Prostate gland (tissue), 1 donor: ENCODE results near the gene DCUN1D2.

Experiments
- POLR2A ChIP-seq: fragments of 450-650 bp; IDR thresholded peaks from one replicate; pipeline ENCODE4 v1.6.1; 2016; ENCODE audit warnings: antibody characterized with exemption, mild to moderate bottlenecking
- POLR2AphosphoS5 ChIP-seq: sonication (generic); formaldehyde crosslinking; IDR thresholded peaks from one replicate; pipeline ENCODE4 v1.6.1; 2017; ENCODE audit warnings: antibody characterized with exemption

DNA sequence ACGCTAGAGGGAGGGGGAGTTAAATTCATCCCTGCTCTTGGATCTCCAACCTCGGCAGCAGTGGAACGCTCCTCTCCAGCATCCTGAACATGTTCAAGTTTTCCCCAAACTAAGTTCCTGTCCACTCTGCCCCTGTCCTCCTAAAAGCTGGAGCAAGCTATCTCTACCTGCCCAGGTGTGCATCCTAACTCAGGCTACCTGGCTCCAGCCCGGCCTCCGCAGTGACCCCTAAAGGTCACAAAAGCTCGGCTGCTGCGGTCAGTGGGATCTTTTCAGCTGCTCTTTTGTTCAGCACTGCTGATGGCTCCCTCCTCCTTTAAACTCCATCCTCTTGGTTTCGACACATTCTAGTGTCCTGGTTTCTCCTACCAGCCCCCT, 1.4 kb downstream of the DCUN1D2 start:
- no peak for TF ChIP-seq POLR2A
- TF ChIP-seq POLR2AphosphoS5 = no peak
